ENCODE data around the gene RFTN1. TPM values are rescaled to one million over a fixed set of nuclear protein-coding genes. Genes with fewer than 3 reads are reported as not detected.

Gene RFTN1
- total and polyA plus RNA-seq, 2 donors (not counting 3 experiments of a cell fraction or from before 2014, with no cell fraction given): 40.3 to 43.3 TPM

- Histone ChIP-seq H3K9me1 (replicated peaks; ENCODE audit: control insufficient read depth, extremely low read depth, insufficient read depth, low read length) (no peaks in the 10 kb centered on the region), H2AFZ (ENCODE audit: low read depth, low read length) (no peak overlapping the region), H3K9ac (replicated peaks; ENCODE audit: extremely low read depth, insufficient read depth, low read length) (no peak overlapping the region), H3K79me2 (ENCODE audit: control insufficient read depth, insufficient read depth, low read length) (no peaks in the 10 kb centered on the region), H3K4me1 (ENCODE audit: control insufficient read depth, extremely low read depth, insufficient read depth, low read length) (no peaks in the 10 kb centered on the region), H3K9me3 (replicated peaks; ENCODE audit: control insufficient read depth, insufficient read depth, low read length) (no peaks in the 10 kb centered on the region), H3K4me2 (ENCODE audit: insufficient read depth, low read length) (no peak overlapping the region), H3K27ac (ENCODE audit: insufficient read depth, low read depth, low read length) (no peak overlapping the region), H3K36me3 (ENCODE audit: control insufficient read depth in 2 of 2, extremely low read depth in 1 of 2, insufficient read depth in 2 of 2, low read length in 2 of 2) (peaks cover 2 to 3% of the 10 kb centered on the region in 2 experiments), H4K20me1 (replicated peaks; ENCODE audit: control insufficient read depth, extremely low read depth, insufficient read depth, low read length) (no peaks in the 10 kb centered on the region), H3K4me3 (replicated peaks in 1 of 3; ENCODE audit: insufficient read depth in 1 of 3, low read depth in 1 of 3, low read length in 3 of 3) (no peak overlapping the region), H3K27me3 (ENCODE audit: control insufficient read depth in 2 of 2, insufficient read depth in 2 of 2, low read length in 2 of 2) (no peaks in the 10 kb centered on the region)
- DNase-seq (ENCODE audit: low read depth, low spot score) (no peak), FAIRE-seq (no peak)
- ChIA-PET POLR2A (no interaction called here), CTCF (no interaction called here)
- dilution Hi-C loops (cut with MboI; ENCODE audit: extremely low pct_ligation_motif_present, low sequenced_read_pairs): no loop called here
- TF ChIP-seq FOS (IDR thresholded peaks at IDR 0.05; ENCODE audit: borderline replicate concordance, insufficient read depth, low read length) (no peak), POLR2A (IDR thresholded peaks at IDR 0.05; ENCODE audit: low read depth, low read length) (no peak), MYC (IDR thresholded peaks at IDR 0.05; ENCODE audit: low read depth, low read length) (no peak), CTCF (IDR thresholded peaks at IDR 0.05; ENCODE audit: extremely low read depth in 1 of 2, insufficient read depth in 1 of 2, low read depth in 1 of 2, low read length in 2 of 2) (no peak), EZH2 (IDR thresholded peaks at IDR 0.05; ENCODE audit: borderline replicate concordance, low read depth, low read length, severe bottlenecking) (no peak), GATA2 (IDR thresholded peaks at IDR 0.05; ENCODE audit: insufficient read depth, insufficient read length, low read depth, low read length) (no peak), POLR2AphosphoS5 (IDR thresholded peaks at IDR 0.05; ENCODE audit: insufficient read depth, low read depth, low read length) (no peak), JUN (IDR thresholded peaks at IDR 0.05; ENCODE audit: borderline replicate concordance, insufficient read depth, insufficient read length, low read depth) (no peak), MAX (IDR thresholded peaks at IDR 0.05; ENCODE audit: insufficient read depth, insufficient read length) (no peak)
- intact Hi-C loops (cut with micrococcal nuclease): no loop called here
- BruUV-seq (replicated peaks): no TSS peak
Measured at GRCh38 chr3:16398648-16399047, 114.9 kb downstream of the RFTN1 start.
